MG63 (cell line): Measurements from ENCODE around the gene BRSK1. TPM values are rescaled to one million over a fixed set of nuclear protein-coding genes. Genes with fewer than 3 reads are reported as not detected.

Experiments
- DNase-seq: peaks from one replicate; pipeline ENCODE4 v3.0.0-alpha.2; 2020
- H3K27me3 ChIP-seq: fragments of 250-450 bp; sonication (Bioruptor Pico); 2 replicates; pipeline ENCODE4 v1.5.1; 2020; ENCODE audit warnings: mild to moderate bottlenecking, moderate library complexity
- H3K36me3 ChIP-seq: fragments of 250-450 bp; sonication (Bioruptor Pico); 2 replicates; pipeline ENCODE4 v1.5.1; 2020; ENCODE audit warnings: mild to moderate bottlenecking, moderate library complexity
- H3K4me3 ChIP-seq: fragments of 250-450 bp; sonication (Bioruptor Pico); 2 replicates; pipeline ENCODE4 v1.5.1; 2020; ENCODE audit warnings: mild to moderate bottlenecking, moderate library complexity
- H3K9me3 ChIP-seq: fragments of 250-450 bp; sonication (Bioruptor Pico); 2 replicates; pipeline ENCODE4 v1.5.1; 2020; ENCODE audit warnings: mild to moderate bottlenecking, moderate library complexity
- total RNA-seq: library from RNA; depleted of rRNA; stranded (reverse); fragments of >200 nt; shearing (Covaris generic); gene quantifications from 2 replicates; pipeline ENCODE4 v1.2.3, GENCODE V29; 2014; ENCODE audit warnings: low replicate concordance

The BRSK1 gene
- total RNA-seq, 1 experiment from 2014 or later: 0.89 TPM

GRCh38 chr19:55333870-55334269 lies 50.1 kb downstream of the BRSK1 start:
- no peaks in the 10 kb centered on the region for H3K9me3 ChIP-seq
- DNase-seq: no peak

GRCh38 chr19:55336101-55336500 lies 52.3 kb downstream of the BRSK1 start:
- H3K27me3 ChIP-seq: peaks cover 13% of the 10 kb centered on the region
- no peaks in the 10 kb centered on the region for H3K36me3 ChIP-seq
- no peaks in the 10 kb centered on the region for H3K9me3 ChIP-seq
- no peak for DNase-seq
- no peak overlapping the region for H3K4me3 ChIP-seq

More at GRCh38 chr19:55333870-55334269, 50.1 kb downstream of the BRSK1 start:
- peaks cover 13% of the 10 kb centered on the region for H3K27me3 ChIP-seq
- H3K4me3 ChIP-seq: no peak overlapping the region
- H3K36me3 ChIP-seq: no peaks in the 10 kb centered on the region

- Histone ChIP-seq H3K27me3 (peaks cover 13% of the 10 kb centered on the region), H3K4me3 (peak within 1 kb of the TSS; percentile 69), H3K9me3 (no peaks in the 10 kb centered on the region), H3K36me3 (peaks cover 9% of the 10 kb centered on the region)
- peak; percentile 100 for DNase-seq
These were observed 55.5 kb downstream of the BRSK1 start, which contains the start of gene KMT5C for GRCh38 chr19:55339105-55339888. Gene KMT5C (plus strand): TSS chr19:55339876. CDS start chr19:55341937, 2,061 bp downstream.

GRCh38 chr19:55339889-55340783 lies 56.3 kb downstream of the BRSK1 start:
- peak overlapping the region; percentile 69 for H3K4me3 ChIP-seq
- H3K36me3 ChIP-seq: peaks cover 9% of the 10 kb centered on the region
- DNase-seq: peak; percentile 44
- no peaks in the 10 kb centered on the region for H3K9me3 ChIP-seq
- H3K27me3 ChIP-seq: peaks cover 13% of the 10 kb centered on the region

GRCh38 chr19:55340784-55341147 lies 57.0 kb downstream of the BRSK1 start:
- no peak for DNase-seq
- Histone ChIP-seq H3K36me3 (peaks cover 9% of the 10 kb centered on the region), H3K4me3 (peak overlapping the region; percentile 69), H3K27me3 (peaks cover 13% of the 10 kb centered on the region), H3K9me3 (no peaks in the 10 kb centered on the region)

GRCh38 chr19:55341171-55341588 lies 57.4 kb downstream of the BRSK1 start:
- no peaks in the 10 kb centered on the region for H3K9me3 ChIP-seq
- DNase-seq: peak; percentile 52
- H3K4me3 ChIP-seq: peak overlapping the region; percentile 69; the same call in 1 of the 2 replicates
- H3K36me3 ChIP-seq: peaks cover 12% of the 10 kb centered on the region
- H3K27me3 ChIP-seq: peaks cover 12% of the 10 kb centered on the region

- no peak for DNase-seq
- Histone ChIP-seq H3K27me3 (peaks cover 5% of the 10 kb centered on the region; the same call in 1 of the 2 replicates), H3K9me3 (no peaks in the 10 kb centered on the region), H3K36me3 (peaks cover 13% of the 10 kb centered on the region), H3K4me3 (no peak overlapping the region)
These were observed 58.1 kb downstream of the BRSK1 start for GRCh38 chr19:55341595-55342531.

- H3K27me3 ChIP-seq: no peaks in the 10 kb centered on the region
- no peak overlapping the region for H3K4me3 ChIP-seq
- DNase-seq: no peak
- H3K36me3 ChIP-seq: peaks cover 13% of the 10 kb centered on the region
- no peaks in the 10 kb centered on the region for H3K9me3 ChIP-seq
These were observed 60.6 kb downstream of the BRSK1 start for GRCh38 chr19:55344444-55344843.

- no peak overlapping the region for H3K4me3 ChIP-seq
- DNase-seq: no peak
- H3K27me3 ChIP-seq: no peaks in the 10 kb centered on the region
- H3K9me3 ChIP-seq: no peaks in the 10 kb centered on the region
- peaks cover 13% of the 10 kb centered on the region for H3K36me3 ChIP-seq
These were observed 61.5 kb downstream of the BRSK1 start for GRCh38 chr19:55345101-55345817.

GRCh38 chr19:55345818-55346724 lies 62.3 kb downstream of the BRSK1 start:
- Histone ChIP-seq H3K36me3 (peaks cover 13% of the 10 kb centered on the region), H3K27me3 (no peaks in the 10 kb centered on the region), H3K4me3 (no peak overlapping the region), H3K9me3 (no peaks in the 10 kb centered on the region)
- DNase-seq: peak; percentile 74

- H3K9me3 ChIP-seq: no peaks in the 10 kb centered on the region
- H3K27me3 ChIP-seq: peaks cover 3% of the 10 kb centered on the region
- no peak for DNase-seq
- peaks cover 13% of the 10 kb centered on the region for H3K36me3 ChIP-seq
- H3K4me3 ChIP-seq: no peak overlapping the region
These were observed 63.1 kb downstream of the BRSK1 start for GRCh38 chr19:55346725-55347441.

DNA sequence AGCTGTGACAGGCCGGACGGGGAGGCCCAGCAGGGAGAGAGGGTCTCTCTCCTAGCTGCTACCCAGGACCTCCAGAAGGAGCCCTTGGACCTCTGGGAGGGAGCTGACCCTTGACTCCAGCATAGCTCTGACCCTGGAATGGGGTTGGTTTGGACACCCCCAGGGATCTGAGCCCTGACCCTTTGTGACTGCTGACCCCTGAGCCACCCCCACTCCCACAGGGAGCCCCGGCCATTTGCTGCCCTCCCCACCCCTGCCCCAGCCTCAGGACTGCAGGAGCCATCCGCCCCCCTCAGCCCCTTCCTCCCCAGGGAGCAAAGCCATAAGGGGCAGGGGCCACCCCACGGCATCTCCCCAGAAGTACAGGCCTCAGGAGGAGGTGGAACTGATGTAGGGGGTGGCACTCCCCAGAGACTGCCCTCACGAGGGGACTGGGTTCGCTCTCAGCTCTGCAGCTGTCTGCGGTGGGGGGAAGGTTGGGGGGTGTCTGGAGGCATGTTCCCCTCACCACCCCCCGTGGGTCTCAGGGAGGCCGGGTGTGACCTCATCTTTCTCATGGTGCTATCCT lies 63.7 kb downstream of the BRSK1 start:
- H3K4me3 ChIP-seq: no peak overlapping the region
- DNase-seq: no peak
- peaks cover 6% of the 10 kb centered on the region; the same call in 1 of the 2 replicates for H3K36me3 ChIP-seq
- peaks cover 9% of the 10 kb centered on the region for H3K27me3 ChIP-seq
- H3K9me3 ChIP-seq: no peaks in the 10 kb centered on the region

DNA sequence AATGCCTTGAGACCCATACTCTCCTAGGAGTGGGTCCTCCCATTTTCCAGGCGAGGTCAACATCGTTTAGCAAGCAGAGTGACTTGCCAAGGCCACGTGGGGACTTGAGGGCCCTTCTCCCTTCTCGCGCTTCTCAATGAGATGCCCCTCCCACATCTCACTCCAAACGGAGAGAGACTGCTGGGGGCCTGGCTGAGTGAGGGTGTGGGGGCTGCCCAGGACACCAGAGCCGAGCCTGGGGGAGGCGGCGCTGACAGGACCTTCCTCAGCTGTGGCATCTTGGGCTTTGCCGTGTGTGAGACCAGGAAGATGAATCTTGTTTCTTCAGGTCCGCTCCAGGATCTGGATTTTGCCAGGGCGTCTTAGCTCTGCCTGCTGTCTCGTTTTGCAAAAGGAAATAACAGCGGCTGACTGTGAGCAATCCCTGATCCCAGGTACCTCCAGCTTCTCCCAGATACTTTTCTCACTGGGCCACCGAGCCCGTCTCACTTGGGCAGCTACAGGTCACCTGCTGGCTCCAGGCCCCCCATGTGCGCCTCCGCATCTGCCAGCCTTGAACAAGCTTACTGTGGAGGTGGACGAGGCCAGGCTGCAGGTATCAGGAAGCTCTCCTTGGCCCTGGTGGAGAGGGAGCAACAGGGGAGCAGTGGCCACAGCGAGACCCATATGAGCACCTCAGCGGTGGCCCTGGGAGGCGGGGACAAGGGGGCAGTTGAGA lies 64.7 kb downstream of the BRSK1 start:
- no peak for DNase-seq
- no peaks in the 10 kb centered on the region for H3K9me3 ChIP-seq
- peaks cover 19% of the 10 kb centered on the region for H3K27me3 ChIP-seq
- H3K4me3 ChIP-seq: no peak overlapping the region
- H3K36me3 ChIP-seq: peaks cover 4% of the 10 kb centered on the region; the same call in 1 of the 2 replicates
